ENCODE data around the gene P2RY12.

The P2RY12 gene

GRCh38 chr3:151289445-151289844, 95.1 kb downstream of the P2RY12 start:
- no peaks in the 10 kb centered on the region for H3K79me2 ChIP-seq (ENCODE audit: insufficient read depth, low read depth)

More at GRCh38 chr3:151289445-151289844, 95.1 kb downstream of the P2RY12 start:
- H3K27me3 ChIP-seq (ENCODE audit: insufficient read depth, low read depth), result no peaks in the 10 kb centered on the region
- no peaks in the 10 kb centered on the region for H4K20me1 ChIP-seq (ENCODE audit: insufficient read depth)
- no peak overlapping the region for H2AFZ ChIP-seq (ENCODE audit: low read depth)
- H3K4me3 ChIP-seq (IDR thresholded peaks at IDR 0.05; ENCODE audit: insufficient read depth, low read depth, low read length), result no peak overlapping the region
- H3K27ac ChIP-seq, result no peak overlapping the region
- H3K4me2 ChIP-seq, result no peak overlapping the region
- peaks cover 22% of the 10 kb centered on the region for H3K4me1 ChIP-seq (ENCODE audit: low read depth, poor library complexity, severe bottlenecking)
- H3K9ac ChIP-seq, result no peak overlapping the region
- H3K36me3 ChIP-seq (ENCODE audit: insufficient read depth), result no peaks in the 10 kb centered on the region
- no peak for TF ChIP-seq CTCF (conservative IDR thresholded peaks at IDR 0.05; ENCODE audit: low read depth, low read length)

Measured in KMS-11 (cell line).